GM19043 (cell line): Measurements from ENCODE around the gene OSBPL10.

ENCODE experiments used
- ATAC-seq: cut with Tn5 transposase; IDR thresholded peaks from one replicate; pipeline ENCODE4 v1.9.1; 2021; ENCODE audit warnings: low read depth; ENCODE audit not compliant: unreplicated experiment

The OSBPL10 gene

DNA sequence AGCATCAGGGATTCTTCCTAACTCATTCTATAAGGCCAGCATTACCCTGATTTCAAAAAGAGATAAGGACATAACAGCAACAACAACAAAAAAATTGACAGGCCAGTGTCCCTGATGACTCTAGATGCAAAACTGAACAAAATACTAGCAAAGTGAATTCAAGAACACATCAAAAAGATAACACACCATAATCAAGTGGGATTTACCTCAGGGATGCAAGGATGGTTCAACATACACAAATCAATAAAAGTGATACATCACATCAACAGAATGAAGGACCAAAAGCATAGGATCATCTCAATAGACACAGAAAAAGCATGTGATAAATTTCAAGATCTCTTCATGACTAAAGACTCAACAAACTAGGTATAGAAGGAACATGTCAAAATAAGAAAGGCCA is 328.8 kb downstream of the OSBPL10 start:
- ATAC-seq = no peak

DNA sequence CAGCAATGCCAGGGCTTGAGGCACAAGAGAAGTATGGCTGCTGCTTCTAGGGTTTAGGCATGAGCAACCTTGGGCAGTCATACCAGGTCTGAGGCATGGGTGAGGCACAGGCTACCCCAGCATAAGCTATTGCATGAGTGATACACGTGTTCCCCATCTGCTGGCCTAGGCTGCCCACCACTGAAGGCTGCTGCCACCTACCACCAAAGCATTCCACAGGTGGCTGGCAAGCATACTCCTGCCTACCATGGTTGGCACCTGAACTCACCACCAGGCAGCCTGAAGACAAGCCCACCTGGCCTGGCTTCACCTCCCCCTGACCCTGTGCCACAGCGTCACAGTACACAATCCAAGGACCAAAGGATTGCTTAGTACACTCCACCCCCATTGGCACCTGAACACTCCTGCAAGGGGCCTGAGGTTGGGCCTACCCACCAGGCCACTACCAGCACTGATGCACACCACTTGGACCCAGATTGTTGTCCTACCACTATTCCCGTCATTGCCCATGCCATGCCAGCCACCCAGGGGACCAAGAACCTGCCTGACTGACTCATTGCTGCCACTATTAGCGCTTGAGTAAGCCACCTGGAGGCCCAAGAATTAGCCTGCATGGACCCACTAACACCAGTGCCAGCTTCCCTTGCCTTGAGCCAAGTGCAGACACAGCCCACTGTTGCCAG is 332.6 kb downstream of the OSBPL10 start:
- no peak for ATAC-seq

DNA sequence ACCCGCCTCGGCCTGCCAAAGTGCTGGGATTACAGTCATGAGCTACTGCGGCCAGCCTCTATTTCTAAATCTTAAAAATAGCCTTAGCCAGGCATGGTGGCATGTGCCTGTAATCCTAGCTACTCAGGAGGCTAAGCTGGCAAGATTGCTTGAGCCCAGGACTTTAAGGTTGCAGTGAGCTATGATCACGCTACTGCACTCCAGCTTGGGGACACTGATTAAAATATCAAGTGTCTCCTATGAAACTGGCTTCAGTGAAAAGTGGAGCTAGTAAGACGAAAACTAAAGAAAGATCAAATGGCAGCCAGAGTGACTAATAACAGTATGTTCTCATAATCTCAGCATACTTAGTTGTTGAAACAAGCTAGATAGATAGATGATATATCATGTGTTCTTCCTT is 335.8 kb downstream of the OSBPL10 start:
- no peak for ATAC-seq

DNA sequence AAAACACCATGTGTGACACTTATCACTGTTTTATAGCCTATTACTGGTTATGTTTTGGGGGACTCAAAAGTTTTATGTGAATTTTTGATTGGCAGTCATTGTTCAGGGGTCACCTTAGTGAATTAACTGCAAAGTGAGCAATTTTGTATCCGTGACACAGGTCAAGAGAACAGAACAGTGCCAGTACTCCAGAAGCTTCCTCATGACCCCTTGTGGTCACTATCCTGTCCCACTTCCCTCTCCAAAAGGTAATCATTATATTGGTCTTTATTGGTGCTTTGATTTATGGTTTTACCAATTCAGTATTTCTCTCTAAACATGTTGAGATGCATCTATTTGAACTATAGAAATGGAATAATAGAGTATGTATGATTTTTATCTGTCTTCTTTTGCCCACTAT is 341.2 kb downstream of the OSBPL10 start:
- ATAC-seq = no peak

DNA sequence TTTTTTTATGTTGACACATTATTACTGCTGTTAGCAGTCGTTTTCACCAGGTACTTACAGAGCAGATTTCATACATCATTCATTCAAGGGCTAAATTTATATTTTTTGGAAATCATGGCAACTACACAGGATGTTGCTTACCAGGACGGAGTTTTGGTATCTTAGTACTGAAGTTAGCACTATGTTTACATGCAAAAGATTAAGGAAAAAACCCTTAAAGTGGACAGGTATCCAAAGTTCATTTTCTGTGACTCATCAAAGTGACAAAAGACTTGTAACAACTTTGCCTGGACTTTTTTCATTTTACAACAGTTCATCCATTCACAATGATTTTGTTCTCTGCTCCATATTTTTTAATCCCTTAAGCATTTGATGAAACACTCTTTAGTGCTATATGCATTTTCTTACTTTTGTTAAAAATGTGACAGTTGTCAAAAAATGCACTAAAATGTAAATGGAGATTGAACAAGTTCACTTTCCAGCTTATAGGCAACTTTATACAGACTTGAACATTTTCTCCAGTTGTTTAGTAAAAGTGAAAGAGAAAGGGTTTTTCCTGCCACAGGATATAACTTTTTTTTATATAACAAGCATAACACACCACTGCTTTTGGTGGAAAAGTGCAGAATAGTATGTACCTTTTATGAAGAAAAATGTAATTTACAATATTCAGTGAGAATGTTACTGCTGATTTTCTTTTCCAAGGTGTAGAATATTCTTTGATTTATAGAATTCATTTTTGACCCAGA is 344.2 kb downstream of the OSBPL10 start:
- ATAC-seq = no peak

DNA sequence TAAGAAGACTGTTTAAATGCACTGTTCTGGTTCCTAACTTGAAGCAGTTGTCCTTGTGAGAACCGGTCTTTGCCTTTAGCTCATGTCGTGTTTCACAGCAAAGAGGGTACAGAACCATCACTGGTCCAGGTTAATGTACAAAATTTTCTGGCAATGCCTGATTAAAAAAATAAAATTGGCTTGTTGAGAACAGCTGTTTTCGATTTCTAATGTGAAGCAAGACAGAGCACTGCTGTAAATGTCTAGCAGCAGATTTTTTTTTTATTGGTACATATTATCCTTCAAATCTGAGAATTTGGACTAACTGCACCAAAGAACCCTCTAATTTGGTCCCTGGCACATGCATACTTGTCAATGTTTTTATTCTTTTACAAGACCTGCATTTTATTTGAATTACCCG is 345.0 kb downstream of the OSBPL10 start:
- ATAC-seq = no peak

DNA sequence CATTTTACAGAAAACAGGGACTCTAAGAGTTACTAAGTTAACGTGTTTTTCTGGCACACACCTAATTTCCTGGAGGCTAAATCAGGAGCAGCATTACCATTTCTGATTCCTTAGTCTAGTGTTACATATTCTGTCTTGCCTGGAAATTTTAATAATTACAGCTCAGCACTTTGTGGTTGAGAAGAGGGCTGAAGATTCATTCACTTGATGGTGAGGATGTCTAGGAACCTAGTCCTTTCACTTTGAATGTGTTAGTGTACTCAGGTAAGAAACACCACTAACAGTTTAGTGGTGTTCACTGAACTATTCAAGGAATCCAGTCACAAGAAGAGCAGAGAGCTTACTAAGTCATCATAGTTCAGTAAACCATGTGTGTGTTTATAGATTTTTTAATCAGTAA is 345.5 kb downstream of the OSBPL10 start:
- no peak for ATAC-seq

DNA sequence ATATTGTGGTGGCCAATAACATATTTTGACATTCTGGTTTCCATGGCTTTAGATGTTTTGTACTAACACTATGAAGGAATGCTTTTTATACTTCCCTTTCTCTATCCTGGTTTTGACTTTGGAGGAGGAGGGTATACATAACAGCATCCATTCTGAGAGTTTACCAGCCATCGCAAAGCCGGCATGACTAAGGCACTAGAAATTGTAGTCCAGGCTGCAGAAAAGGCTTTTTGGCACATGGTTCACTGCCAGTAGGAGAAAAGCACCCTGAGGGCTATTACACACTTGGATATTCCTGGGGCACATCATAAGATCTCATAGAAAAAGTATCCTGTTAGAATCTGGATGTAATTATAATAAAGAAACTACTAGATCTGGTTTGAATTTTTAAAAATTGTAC is 346.6 kb downstream of the OSBPL10 start:
- ATAC-seq = no peak

DNA sequence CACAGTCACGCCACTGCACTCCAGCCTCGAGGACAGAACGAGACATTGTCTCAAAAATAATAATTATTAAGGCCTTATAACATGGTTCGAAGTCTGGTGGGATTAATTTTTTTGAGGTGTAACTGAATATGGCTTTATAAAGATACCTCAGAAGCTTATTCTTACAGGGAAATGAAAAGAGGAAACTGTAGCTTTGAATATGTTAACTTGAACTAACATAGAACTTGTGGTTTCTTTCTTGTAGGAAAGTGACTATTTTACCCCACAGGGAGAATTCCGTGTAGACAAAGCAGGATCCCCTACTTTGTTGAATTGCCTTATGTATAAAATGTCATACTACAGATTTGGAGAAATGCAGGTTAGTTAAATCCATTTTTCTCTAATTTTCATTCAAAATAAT is 352.0 kb downstream of the OSBPL10 start:
- ATAC-seq = no peak

DNA sequence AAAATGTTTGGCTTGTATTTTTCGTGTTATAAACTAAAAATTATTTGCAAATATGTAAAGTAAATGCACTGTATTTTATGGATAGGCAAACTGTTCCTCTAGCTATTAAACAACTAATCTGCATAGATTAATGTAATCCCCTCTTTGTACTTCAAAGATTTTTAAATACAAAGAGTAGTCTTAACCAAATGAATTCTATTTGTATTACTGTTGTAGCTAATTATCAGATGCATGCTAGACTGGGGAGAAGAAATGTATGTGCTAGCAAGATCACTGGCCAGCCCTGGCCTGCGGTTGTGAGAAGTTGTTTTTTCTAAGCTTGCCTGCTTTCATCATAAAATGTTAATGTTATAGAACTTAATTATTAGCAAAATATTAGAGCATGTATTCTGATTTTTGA is 355.7 kb downstream of the OSBPL10 start:
- no peak for ATAC-seq

DNA sequence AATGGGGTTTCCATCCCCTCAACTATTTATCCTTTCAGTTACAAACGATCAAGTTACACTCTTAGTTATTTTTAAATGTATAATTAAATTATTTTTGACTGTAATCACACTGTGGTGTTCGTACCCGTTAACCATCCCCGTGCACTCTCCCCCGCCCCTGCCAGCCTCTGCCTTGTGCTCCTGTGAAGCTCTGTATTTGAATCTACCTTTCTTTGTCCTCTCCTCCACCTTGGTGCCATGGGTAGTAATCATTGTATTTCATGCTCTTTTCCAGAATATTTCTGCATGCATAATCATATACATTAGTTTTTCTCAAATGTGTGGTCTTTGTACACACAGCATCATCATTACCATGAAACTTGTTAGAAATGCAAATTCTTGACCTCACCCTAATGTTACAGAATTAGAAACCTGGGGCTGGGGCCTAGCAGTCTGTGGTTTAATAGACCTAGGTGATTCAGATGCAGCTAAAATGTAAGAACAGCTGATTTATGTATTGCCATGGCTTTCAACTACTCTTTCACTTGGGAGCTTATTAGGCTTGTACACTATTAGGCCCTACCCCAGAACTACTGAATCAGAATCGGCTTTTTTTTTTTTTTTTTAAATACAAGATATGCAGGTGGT is 356.9 kb downstream of the OSBPL10 start:
- no peak for ATAC-seq

DNA sequence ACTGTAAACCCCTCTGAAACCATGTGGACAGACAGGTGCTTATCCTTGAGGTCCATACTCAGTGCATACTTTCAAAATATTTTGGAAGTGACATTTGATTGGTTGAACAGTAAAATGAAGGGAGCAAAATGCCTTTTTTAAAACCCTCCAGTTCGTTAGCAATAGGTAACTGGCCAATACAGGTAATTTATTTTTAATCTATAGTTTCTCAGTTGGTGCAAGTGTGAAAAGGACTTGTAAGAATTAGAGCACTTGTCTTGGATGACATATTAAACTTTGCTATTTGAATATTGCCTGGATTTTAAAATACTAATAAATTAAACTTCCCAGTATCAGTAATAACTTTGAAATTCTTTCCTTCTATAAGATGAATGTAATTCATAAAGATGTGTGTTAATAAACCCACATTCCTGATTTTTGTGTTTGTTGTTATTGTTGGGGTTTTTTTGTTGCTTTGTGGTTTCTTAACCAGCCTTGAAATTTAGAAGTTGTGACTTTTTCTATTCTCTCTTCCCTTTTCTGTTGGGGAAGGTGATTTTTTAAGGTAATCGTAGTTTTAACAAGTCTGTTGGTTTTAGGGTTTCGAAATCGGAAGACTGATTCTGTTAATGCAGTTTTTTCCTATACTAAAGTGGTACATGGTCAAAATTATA is 358.3 kb downstream of the OSBPL10 start:
- ATAC-seq = peak; percentile 52

DNA sequence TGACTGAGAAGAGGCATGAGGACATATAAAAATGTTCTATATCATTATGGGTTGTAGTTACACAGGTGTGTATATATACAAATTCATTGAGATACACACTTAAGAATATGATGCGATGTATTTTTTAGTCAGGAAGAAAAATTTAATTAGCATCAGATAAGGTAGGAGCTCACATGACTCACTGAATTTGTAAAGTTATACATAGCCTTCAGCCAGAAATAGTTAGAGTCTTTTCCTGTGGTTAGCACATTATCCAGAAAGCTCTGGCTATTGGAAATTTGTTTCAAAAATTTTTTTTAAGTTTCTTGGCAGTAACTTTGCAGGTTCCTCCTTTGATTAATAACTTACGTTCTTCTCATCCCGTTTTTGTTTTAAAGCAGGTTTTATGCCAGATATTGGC is 359.7 kb downstream of the OSBPL10 start:
- no peak for ATAC-seq

DNA sequence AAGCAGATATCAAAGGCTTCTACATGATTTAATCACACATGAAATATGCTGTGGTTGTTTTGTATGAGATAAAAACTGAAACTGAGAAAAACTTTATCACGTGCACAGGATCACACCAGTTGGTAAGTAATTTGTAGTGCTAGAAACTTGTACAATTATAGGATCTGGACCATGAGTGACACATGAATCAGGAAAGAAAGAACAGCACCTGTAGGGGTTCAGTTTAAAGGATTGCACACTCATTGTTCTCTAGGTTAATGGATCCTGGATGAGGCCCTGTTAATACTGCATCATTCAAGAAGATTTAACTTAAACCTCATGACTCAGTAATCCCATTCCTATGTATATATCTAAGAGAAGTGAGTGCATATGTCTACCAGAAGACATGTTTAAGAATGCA is 360.4 kb downstream of the OSBPL10 start:
- ATAC-seq = no peak

DNA sequence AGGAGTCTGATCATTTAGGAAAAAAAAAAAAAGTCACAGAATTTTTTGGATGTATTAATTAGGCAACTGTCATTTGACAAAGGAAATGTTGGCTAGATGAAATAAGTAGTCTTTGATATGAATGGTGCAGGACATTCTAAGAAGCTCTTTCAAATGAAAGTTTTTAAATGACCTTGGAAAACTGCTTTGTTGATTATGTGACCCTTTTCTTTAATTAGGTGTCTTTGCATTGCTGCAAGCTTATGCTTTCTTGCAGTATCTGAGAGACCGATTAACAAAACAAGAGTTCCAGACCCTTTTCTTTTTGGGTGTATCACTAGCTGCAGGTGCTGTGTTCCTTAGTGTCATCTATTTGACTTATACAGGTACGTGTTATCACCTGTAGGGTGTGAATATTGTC is 364.4 kb downstream of the OSBPL10 start:
- ATAC-seq = no peak

DNA sequence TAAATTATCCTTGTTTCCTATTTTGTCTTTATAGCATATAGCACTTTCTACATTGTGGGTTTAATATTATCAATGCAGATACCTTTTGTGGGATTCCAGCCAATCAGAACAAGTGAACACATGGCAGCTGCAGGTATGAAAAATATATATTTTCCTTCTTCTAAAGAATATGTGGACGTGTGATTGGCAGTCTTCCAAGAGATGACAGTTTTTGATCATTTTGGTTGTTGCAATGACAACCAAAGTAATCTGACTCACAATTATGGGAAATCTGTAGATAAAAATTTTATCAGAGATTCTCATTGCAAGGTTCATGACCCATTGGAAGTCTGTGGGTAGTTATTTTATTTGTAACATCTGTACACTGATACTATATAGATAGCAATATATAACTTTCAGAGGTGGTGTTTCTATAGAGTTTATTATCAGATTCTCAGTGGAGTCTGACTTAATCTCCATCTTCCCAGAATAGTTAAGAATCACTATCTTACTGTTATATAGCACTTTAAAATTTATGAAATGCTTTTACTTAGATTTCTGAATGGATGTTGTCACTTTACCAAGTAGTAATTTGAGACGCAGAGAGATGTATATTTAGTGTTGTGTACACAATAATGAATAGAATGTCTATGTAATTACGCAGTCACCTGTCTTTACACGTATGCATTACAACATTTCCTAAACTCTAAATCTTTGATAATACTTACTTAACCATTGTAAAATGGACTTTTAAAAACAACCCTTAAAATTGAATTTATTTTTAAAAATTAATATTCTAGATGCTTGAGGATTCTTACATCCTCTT is 365.8 kb downstream of the OSBPL10 start:
- ATAC-seq = no peak

DNA sequence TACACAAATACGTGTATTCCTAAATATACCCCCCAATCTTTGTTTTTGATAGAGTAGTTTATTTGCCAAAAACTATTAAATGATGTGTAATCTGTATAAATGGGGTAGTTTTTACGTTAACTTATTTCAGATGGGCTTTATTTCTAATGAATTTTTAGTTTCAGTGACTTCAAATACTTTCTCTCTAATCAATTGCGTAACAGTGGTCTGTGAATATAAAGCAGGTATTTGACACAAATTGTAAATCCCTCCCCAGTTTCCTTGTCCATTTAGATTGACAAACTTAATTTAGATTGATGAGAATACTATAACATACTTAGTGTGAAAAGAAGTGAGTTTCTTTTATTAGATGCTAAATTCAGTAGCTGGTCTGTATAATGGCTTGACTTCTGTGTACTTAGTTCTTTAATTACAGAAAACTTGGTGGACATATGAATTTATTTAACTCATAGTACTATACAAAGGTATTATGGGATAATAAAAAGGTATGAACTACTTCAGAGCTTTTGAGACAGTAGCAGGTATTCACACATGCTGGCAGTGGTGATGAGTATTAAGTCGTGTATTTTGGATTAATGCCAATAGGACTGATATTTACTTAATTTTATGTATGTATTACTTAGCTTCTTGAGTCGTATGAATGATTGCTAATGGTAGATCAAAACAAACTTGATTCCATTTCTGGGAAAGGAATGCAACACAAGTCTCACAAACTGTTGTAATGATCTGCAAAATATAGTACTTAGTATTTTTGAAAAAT is 366.7 kb downstream of the OSBPL10 start:
- no peak for ATAC-seq

DNA sequence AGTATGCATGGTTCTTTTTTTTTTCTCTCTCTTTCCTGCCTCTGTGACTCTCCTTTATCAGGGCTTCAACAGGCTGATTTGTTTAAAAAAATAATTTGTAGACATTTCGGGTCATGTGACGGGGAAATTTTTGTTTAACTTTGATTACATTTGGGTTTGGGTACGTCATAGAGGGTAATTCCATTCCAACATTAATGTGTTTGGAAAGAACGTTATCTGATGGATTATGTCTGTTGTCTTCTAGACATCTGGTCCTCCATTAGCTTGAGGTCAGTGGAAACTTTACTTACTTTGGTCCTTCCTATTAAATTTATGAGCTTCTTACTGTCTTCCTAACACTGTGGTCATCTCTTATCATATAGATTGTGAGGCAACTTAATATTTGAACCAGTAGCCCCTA is 367.4 kb downstream of the OSBPL10 start:
- ATAC-seq = no peak

DNA sequence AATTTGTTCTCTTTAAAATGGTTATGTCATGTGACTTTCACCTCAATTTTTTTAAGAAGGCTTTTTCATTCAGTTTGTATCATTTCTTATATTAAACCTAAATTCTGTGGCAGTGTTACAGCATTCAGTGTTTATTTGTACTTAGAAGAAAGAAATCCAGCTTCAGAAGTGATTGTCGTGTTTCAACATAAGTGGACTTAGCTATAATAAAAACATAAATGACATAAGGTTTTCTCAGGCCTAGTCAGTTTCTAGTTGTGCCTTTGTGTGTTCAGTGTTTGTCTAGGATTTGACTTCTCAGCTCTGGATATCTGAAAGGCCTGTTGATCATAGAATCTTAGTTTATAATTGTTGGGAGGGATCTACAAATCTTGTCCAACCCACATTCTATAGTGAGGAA is 367.9 kb downstream of the OSBPL10 start:
- no peak for ATAC-seq
